HG03442 (cell line): ENCODE data around the gene SPCS2.
"Not testable (repeated sequence)": the region's sequence is repeated elsewhere in the genome, so short reads cannot be mapped to it uniquely, and the experiment has no call there.

Experiments used
- ATAC-seq: cut with Tn5 transposase; IDR thresholded peaks from one replicate; pipeline ENCODE4 v1.9.1; 2021; ENCODE audit warnings: mild to moderate bottlenecking, moderate library complexity; ENCODE audit not compliant: unreplicated experiment

The SPCS2 gene

GRCh38 chr11:74949753-74950137 is 679 bp downstream of the SPCS2 start:
- ATAC-seq, result no peak

- no peak for ATAC-seq
These were observed 1.4 kb downstream of the SPCS2 start for GRCh38 chr11:74950374-74950969.

- ATAC-seq, result no peak
These were observed 2.2 kb downstream of the SPCS2 start for GRCh38 chr11:74951226-74951625.

- ATAC-seq, result no peak
These were observed 3.7 kb downstream of the SPCS2 start for GRCh38 chr11:74952752-74953151.

- ATAC-seq, result no peak
These were observed 4.4 kb downstream of the SPCS2 start for GRCh38 chr11:74953451-74953850.

GRCh38 chr11:74954199-74954598 is 5.1 kb downstream of the SPCS2 start:
- no peak for ATAC-seq

GRCh38 chr11:74956397-74957015 is 7.4 kb downstream of the SPCS2 start:
- no peak for ATAC-seq

GRCh38 chr11:74957937-74958629 is 9.0 kb downstream of the SPCS2 start:
- no peak for ATAC-seq

GRCh38 chr11:74960128-74960527 is 11.1 kb downstream of the SPCS2 start:
- not testable (repeated sequence) for ATAC-seq

- no peak for ATAC-seq
These were observed 17.6 kb downstream of the SPCS2 start for GRCh38 chr11:74966651-74967050.

- ATAC-seq, result no peak
These were observed 21.9 kb downstream of the SPCS2 start for GRCh38 chr11:74970852-74971395.

GRCh38 chr11:74971424-74971823 is 22.4 kb downstream of the SPCS2 start:
- ATAC-seq, result no peak

- ATAC-seq, result no peak
These were observed 29.0 kb downstream of the SPCS2 start for GRCh38 chr11:74978041-74978440.

- no peak for ATAC-seq
These were observed 31.6 kb downstream of the SPCS2 start for GRCh38 chr11:74980634-74981033.

- ATAC-seq, result no peak
These were observed 32.8 kb downstream of the SPCS2 start for GRCh38 chr11:74981888-74982287.

GRCh38 chr11:74984070-74984469 is 35.0 kb downstream of the SPCS2 start:
- ATAC-seq, result no peak

GRCh38 chr11:74984730-74985129 is 35.7 kb downstream of the SPCS2 start:
- ATAC-seq, result no peak

- peak; percentile 75 for ATAC-seq
These were observed 39.6 kb downstream of the SPCS2 start, which contains the start of gene NEU3 for GRCh38 chr11:74988541-74989259. NEU3 (plus strand) TSS chr11:74988933; CDS start chr11:74989061, 128 bp downstream.

- no peak for ATAC-seq
These were observed 40.2 kb downstream of the SPCS2 start for GRCh38 chr11:74989260-74989638.

GRCh38 chr11:74990150-74990549 is 41.1 kb downstream of the SPCS2 start:
- not testable (repeated sequence) for ATAC-seq

- no peak for ATAC-seq
These were observed 41.9 kb downstream of the SPCS2 start for GRCh38 chr11:74990941-74991340.
